Fibroblast of lung (primary cell): ENCODE measurements around the gene ATG2A.

Source experiments
- EZH2 ChIP-seq: IDR thresholded peaks from 2 replicates; pipeline ENCODE4 v1.5.1; 2012; ENCODE audit warnings: low read length, control low read depth, mild to moderate bottlenecking; ENCODE audit errors: missing control alignments
- TF ChIP-seq, protein P1 (sequence below), 2 donors: IDR thresholded peaks in 1 of 2; conservative IDR thresholded peaks in 1 of 2; 1 replicate in 1 of 2; 2 replicates in 1 of 2; pipeline ENCODE4 v1.5.1; 2011 to 2012; ENCODE audit warnings: low read length in 2 of 2, control low read depth in 1 of 2, inconsistent platforms in 1 of 2, low read depth in 1 of 2, mild to moderate bottlenecking in 1 of 2

- TF ChIP-seq, protein P1, sequence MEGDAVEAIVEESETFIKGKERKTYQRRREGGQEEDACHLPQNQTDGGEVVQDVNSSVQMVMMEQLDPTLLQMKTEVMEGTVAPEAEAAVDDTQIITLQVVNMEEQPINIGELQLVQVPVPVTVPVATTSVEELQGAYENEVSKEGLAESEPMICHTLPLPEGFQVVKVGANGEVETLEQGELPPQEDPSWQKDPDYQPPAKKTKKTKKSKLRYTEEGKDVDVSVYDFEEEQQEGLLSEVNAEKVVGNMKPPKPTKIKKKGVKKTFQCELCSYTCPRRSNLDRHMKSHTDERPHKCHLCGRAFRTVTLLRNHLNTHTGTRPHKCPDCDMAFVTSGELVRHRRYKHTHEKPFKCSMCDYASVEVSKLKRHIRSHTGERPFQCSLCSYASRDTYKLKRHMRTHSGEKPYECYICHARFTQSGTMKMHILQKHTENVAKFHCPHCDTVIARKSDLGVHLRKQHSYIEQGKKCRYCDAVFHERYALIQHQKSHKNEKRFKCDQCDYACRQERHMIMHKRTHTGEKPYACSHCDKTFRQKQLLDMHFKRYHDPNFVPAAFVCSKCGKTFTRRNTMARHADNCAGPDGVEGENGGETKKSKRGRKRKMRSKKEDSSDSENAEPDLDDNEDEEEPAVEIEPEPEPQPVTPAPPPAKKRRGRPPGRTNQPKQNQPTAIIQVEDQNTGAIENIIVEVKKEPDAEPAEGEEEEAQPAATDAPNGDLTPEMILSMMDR (conservative IDR thresholded peaks at IDR 0.05 in 1 of 2, IDR thresholded peaks at IDR 0.05 in 1 of 2; ENCODE audit: low read depth in 1 of 2, low read length in 2 of 2): peak; percentile 4 to 17
- TF ChIP-seq EZH2: no peak
These were observed 41.4 kb downstream of the ATG2A start for GRCh38 chr11:64875369-64876228.
